Measurements from ENCODE around the gene LSAMP. TPM values are rescaled to one million over a fixed set of nuclear protein-coding genes. Genes with fewer than 3 reads are reported as not detected.

Gene LSAMP
- total and polyA plus RNA-seq, 2 of the 13 experiments (the other 11 are each of a cell fraction or from before 2014, with no cell fraction given): not detected

DNA sequence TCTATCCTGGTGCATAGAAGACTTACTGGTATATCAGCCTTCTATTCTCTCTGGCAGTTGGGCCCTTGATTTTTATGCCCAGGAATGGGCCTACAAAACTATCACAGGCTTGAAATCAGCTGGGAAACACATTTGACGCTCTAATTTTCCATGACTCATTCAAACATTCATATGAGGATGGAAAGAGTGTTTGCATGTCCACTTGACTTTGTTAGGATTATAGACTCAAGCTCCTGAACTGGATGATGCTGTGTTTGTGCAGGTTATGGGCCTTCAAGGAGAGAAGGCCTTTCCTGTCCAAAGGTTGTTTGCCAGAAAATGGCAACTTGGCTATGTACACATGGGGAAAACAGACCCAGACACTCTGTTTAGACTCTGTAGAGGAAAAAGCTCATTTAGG, 602.1 kb downstream of the LSAMP start (continued):
- TF ChIP-seq, protein P1, sequence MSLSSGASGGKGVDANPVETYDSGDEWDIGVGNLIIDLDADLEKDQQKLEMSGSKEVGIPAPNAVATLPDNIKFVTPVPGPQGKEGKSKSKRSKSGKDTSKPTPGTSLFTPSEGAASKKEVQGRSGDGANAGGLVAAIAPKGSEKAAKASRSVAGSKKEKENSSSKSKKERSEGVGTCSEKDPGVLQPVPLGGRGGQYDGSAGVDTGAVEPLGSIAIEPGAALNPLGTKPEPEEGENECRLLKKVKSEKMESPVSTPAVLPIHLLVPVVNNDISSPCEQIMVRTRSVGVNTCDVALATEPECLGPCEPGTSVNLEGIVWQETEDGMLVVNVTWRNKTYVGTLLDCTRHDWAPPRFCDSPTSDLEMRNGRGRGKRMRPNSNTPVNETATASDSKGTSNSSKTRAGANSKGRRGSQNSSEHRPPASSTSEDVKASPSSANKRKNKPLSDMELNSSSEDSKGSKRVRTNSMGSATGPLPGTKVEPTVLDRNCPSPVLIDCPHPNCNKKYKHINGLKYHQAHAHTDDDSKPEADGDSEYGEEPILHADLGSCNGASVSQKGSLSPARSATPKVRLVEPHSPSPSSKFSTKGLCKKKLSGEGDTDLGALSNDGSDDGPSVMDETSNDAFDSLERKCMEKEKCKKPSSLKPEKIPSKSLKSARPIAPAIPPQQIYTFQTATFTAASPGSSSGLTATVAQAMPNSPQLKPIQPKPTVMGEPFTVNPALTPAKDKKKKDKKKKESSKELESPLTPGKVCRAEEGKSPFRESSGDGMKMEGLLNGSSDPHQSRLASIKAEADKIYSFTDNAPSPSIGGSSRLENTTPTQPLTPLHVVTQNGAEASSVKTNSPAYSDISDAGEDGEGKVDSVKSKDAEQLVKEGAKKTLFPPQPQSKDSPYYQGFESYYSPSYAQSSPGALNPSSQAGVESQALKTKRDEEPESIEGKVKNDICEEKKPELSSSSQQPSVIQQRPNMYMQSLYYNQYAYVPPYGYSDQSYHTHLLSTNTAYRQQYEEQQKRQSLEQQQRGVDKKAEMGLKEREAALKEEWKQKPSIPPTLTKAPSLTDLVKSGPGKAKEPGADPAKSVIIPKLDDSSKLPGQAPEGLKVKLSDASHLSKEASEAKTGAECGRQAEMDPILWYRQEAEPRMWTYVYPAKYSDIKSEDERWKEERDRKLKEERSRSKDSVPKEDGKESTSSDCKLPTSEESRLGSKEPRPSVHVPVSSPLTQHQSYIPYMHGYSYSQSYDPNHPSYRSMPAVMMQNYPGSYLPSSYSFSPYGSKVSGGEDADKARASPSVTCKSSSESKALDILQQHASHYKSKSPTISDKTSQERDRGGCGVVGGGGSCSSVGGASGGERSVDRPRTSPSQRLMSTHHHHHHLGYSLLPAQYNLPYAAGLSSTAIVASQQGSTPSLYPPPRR (CRISPR knock-in tag; IDR thresholded peaks at IDR 0.05; ENCODE audit: borderline replicate concordance): no peak
- TF ChIP-seq CHCHD3 (CRISPR knock-in tag; IDR thresholded peaks at IDR 0.05): no peak
- TF ChIP-seq, protein P2, sequence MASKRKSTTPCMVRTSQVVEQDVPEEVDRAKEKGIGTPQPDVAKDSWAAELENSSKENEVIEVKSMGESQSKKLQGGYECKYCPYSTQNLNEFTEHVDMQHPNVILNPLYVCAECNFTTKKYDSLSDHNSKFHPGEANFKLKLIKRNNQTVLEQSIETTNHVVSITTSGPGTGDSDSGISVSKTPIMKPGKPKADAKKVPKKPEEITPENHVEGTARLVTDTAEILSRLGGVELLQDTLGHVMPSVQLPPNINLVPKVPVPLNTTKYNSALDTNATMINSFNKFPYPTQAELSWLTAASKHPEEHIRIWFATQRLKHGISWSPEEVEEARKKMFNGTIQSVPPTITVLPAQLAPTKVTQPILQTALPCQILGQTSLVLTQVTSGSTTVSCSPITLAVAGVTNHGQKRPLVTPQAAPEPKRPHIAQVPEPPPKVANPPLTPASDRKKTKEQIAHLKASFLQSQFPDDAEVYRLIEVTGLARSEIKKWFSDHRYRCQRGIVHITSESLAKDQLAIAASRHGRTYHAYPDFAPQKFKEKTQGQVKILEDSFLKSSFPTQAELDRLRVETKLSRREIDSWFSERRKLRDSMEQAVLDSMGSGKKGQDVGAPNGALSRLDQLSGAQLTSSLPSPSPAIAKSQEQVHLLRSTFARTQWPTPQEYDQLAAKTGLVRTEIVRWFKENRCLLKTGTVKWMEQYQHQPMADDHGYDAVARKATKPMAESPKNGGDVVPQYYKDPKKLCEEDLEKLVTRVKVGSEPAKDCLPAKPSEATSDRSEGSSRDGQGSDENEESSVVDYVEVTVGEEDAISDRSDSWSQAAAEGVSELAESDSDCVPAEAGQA (IDR thresholded peaks at IDR 0.05; ENCODE audit: low read depth): 0 out of 2 replicates have a peak, but pooled peaks have one; percentile 59
- TF ChIP-seq, protein P2 (CRISPR knock-in tag; IDR thresholded peaks at IDR 0.05; ENCODE audit: borderline replicate concordance): no peak
- TF ChIP-seq PHF21A (CRISPR knock-in tag; IDR thresholded peaks at IDR 0.05): peak; percentile 47; the same call in 1 of the 2 replicates
- no peak for TF ChIP-seq LBX2 (CRISPR knock-in tag; IDR thresholded peaks at IDR 0.05; ENCODE audit: borderline replicate concordance)
- TF ChIP-seq NFE2L1 (CRISPR knock-in tag; IDR thresholded peaks at IDR 0.05; ENCODE audit: borderline replicate concordance): no peak
- TF ChIP-seq SP140L (CRISPR knock-in tag; IDR thresholded peaks at IDR 0.05; ENCODE audit: borderline replicate concordance): no peak
- no peak for TF ChIP-seq SRSF1 (optimal IDR thresholded peaks at IDR 0.05; ENCODE audit: low read depth, low read length)
- no peak for TF ChIP-seq MLLT10 (CRISPR knock-in tag; IDR thresholded peaks at IDR 0.05)
- TF ChIP-seq MAFG (CRISPR knock-in tag; IDR thresholded peaks at IDR 0.05): no peak
- TF ChIP-seq KLF13 (CRISPR knock-in tag; IDR thresholded peaks at IDR 0.05): no peak
- TF ChIP-seq ISX (CRISPR knock-in tag; conservative IDR thresholded peaks at IDR 0.05): no peak
- TF ChIP-seq IRF2 (CRISPR knock-in tag; IDR thresholded peaks at IDR 0.05): peak; percentile 64; the same call in 1 of the 2 replicates
- no peak for TF ChIP-seq CBX1 (IDR thresholded peaks at IDR 0.05; ENCODE audit: low read depth)
- TF ChIP-seq ZBTB25 (CRISPR knock-in tag; IDR thresholded peaks at IDR 0.05): no peak
- TF ChIP-seq MEF2D (CRISPR knock-in tag; IDR thresholded peaks at IDR 0.05): no peak
- no peak for TF ChIP-seq CBFB (CRISPR knock-in tag; IDR thresholded peaks at IDR 0.05)
- peak; percentile 30; the same call in 1 of the 2 replicates for TF ChIP-seq YEATS2 (CRISPR knock-in tag; IDR thresholded peaks at IDR 0.05; ENCODE audit: borderline replicate concordance)
- TF ChIP-seq SP5 (CRISPR knock-in tag; IDR thresholded peaks at IDR 0.05; ENCODE audit: borderline replicate concordance, low read depth): no peak

Measured in HepG2 (cell line).